ENCODE results near the gene PKNOX2. TPM values are rescaled to one million over a fixed set of nuclear protein-coding genes. Genes with fewer than 3 reads are reported as not detected.
"Not testable (repeated sequence)": the region's sequence is repeated elsewhere in the genome, so short reads cannot be mapped to it uniquely, and the experiment has no call there.

The PKNOX2 gene
- total RNA-seq, 6 experiments from 2014 or later: 0.09 to 0.31 (median 0.14) TPM

DNA sequence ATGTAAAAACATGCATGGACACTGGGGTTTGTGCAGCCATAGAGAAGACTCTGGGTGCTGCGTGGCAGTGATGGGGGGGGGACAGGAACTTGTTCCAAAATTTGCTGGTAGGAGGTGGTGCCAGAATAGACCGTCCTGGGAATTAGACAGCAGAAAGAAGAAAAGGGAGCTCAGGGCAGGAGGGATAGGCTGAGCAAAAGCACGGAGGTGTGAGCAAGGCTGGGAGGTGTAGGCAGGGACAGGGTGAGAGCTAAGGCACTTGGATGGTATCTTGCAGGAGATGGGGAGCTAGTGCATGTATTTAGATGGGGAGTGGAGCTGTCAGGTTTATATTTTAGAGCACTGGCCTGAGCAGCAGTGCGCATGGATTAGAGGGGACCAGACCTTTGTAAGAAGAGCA is 53.8 kb downstream of the PKNOX2 start:
- DNase-seq: no peak
- Histone ChIP-seq H3K27me3 (no peaks in the 10 kb centered on the region), H3K4me3 (no peak overlapping the region), H3K27ac (no peak overlapping the region), H3K36me3 (no peaks in the 10 kb centered on the region), H3K4me1 (no peaks in the 10 kb centered on the region), H3K9me3 (no peaks in the 10 kb centered on the region)
- TF ChIP-seq POLR2A (IDR thresholded peaks at IDR 0.05): no peak
- TF ChIP-seq, protein P1, sequence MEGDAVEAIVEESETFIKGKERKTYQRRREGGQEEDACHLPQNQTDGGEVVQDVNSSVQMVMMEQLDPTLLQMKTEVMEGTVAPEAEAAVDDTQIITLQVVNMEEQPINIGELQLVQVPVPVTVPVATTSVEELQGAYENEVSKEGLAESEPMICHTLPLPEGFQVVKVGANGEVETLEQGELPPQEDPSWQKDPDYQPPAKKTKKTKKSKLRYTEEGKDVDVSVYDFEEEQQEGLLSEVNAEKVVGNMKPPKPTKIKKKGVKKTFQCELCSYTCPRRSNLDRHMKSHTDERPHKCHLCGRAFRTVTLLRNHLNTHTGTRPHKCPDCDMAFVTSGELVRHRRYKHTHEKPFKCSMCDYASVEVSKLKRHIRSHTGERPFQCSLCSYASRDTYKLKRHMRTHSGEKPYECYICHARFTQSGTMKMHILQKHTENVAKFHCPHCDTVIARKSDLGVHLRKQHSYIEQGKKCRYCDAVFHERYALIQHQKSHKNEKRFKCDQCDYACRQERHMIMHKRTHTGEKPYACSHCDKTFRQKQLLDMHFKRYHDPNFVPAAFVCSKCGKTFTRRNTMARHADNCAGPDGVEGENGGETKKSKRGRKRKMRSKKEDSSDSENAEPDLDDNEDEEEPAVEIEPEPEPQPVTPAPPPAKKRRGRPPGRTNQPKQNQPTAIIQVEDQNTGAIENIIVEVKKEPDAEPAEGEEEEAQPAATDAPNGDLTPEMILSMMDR (IDR thresholded peaks at IDR 0.05): no peak
- WGBS (ENCODE audit: insufficient coverage, low coverage, low lambda C conversion rate, missing lambda C conversion rate): 54% methylated on average over 4 of the region's 4 CpGs
- intact Hi-C loops (cut with DNase I): no loop called here
- ATAC-seq: no peak

DNA sequence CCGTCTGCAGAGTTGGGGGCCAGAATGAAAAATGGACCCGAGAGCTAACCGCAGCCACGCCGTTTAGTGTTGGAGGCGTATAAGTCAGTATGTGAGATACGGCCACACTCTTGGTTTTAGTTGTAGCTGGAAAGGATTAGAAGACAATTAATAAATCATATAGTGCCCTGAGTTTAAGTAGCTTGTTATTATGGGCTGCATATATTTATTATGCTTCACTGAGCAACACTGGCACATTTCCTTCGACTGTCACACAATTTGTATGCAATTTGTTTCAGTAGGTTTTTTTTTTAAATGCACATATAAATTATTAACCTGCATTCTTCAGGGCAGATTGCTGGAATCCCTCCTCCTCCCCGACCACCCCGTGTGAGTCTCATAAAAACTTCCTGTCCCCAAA is 56.9 kb downstream of the PKNOX2 start:
- no peak for ATAC-seq
- intact Hi-C loops (cut with DNase I): no loop called here
- Histone ChIP-seq H3K27me3 (no peaks in the 10 kb centered on the region), H3K4me3 (no peak overlapping the region), H3K36me3 (no peaks in the 10 kb centered on the region), H3K27ac (no peak overlapping the region), H3K4me1 (no peaks in the 10 kb centered on the region), H3K9me3 (no peaks in the 10 kb centered on the region)
- no peak for DNase-seq
- TF ChIP-seq POLR2A (IDR thresholded peaks at IDR 0.05): no peak
- TF ChIP-seq, protein P1 (IDR thresholded peaks at IDR 0.05): no peak
- WGBS (ENCODE audit: insufficient coverage, low coverage, low lambda C conversion rate, missing lambda C conversion rate): 69% methylated on average over 10 of the region's 10 CpGs

DNA sequence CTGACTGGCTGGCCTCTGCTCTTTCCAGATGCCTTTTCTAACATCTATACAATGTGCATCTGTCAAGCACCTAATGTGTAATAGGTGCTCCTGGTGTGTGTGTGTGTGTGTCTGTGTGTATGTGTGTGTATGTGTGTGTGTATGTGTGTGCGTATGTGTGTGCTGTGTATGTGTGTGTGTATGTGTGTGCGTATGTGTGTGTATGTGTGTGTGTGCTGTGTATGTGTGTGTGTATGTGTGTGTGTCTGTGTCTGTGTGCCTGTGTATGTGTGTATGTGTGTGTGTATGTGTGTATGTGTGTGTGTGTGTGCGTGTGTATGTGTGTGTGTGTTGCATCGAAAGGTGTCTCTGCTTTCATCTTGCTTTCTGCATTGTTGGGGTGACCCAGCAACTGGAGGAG is 57.9 kb downstream of the PKNOX2 start:
- no peaks in the 10 kb centered on the region for H3K9me3 ChIP-seq
- 78% methylated on average over 2 of the region's 4 CpGs for WGBS (ENCODE audit: insufficient coverage, low coverage, low lambda C conversion rate, missing lambda C conversion rate)
- no peaks in the 10 kb centered on the region for H3K36me3 ChIP-seq
- ATAC-seq (no peak), DNase-seq (peak in 1 of 3 donors; percentile 1)
- no peak for TF ChIP-seq POLR2A (IDR thresholded peaks at IDR 0.05)
- TF ChIP-seq, protein P1 (IDR thresholded peaks at IDR 0.05): no peak
- intact Hi-C loops (cut with DNase I): no loop called here
- no peak overlapping the region for H3K4me3 ChIP-seq
- no peaks in the 10 kb centered on the region for H3K4me1 ChIP-seq
- no peaks in the 10 kb centered on the region for H3K27me3 ChIP-seq
- no peak overlapping the region for H3K27ac ChIP-seq

DNA sequence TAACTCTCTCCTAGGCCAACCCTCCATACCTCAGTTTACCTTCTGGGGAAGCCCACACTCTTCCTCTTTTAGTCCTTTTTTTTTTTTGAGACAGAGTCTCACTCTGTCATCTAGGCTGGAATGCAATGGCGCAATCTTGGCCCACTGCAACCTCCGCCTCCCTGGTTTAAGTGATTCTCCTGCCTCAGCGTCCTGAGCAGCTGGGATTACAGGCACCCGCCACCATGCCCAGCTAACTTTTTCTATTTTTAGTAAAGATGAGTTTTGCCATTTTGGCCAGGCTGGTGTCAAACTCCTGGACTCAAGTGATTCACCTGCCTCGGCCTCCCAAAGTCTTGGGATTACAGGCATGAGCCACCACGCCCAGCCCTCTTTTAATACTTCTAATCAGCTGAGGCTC is 58.6 kb downstream of the PKNOX2 start:
- H3K9me3 ChIP-seq; H3K36me3 ChIP-seq; H3K4me1 ChIP-seq; DNase-seq; H3K4me3 ChIP-seq; intact Hi-C loops (cut with DNase I); H3K27ac ChIP-seq; ATAC-seq; H3K27me3 ChIP-seq: not testable (repeated sequence)
- WGBS (ENCODE audit: insufficient coverage, low coverage, low lambda C conversion rate, missing lambda C conversion rate): 66% methylated on average over 4 of the region's 6 CpGs

DNA sequence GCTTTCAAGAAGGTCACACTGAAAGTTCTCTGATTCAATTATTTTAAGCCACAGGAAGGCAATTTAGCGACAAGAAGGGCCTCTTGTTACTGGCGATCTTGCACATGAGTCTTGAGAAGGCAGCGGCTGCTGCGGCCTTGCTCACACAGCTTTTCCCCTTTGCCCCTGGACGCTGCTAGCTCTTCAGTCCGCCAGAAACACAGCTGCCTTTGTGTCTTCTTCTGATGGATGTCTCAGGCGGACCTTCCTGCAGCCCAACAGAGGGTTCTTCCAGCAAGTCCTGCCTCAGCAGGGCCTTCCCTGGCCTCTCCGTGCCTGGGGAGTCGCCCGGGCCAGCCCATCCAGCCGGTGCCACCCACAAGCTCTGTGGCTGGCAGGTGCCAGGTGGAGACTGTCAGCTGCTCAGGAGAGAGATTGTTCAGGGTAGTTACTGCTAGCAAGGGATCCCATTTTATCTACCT is 59.4 kb downstream of the PKNOX2 start:
- Histone ChIP-seq H3K4me1 (no peaks in the 10 kb centered on the region), H3K36me3 (no peaks in the 10 kb centered on the region), H3K27me3 (no peaks in the 10 kb centered on the region), H3K27ac (no peak overlapping the region), H3K9me3 (no peaks in the 10 kb centered on the region), H3K4me3 (no peak overlapping the region)
- peak in 1 of 3 donors; percentile 34 for DNase-seq
- TF ChIP-seq, protein P1 (IDR thresholded peaks at IDR 0.05): no peak
- no peak for TF ChIP-seq POLR2A (IDR thresholded peaks at IDR 0.05)
- intact Hi-C loops (cut with DNase I): no loop called here
- 76% methylated on average over 8 of the region's 11 CpGs for WGBS (ENCODE audit: insufficient coverage, low coverage, low lambda C conversion rate, missing lambda C conversion rate)
- ATAC-seq: no peak
